ENCODE data around the gene CASP5. TPM values are rescaled to one million over a fixed set of nuclear protein-coding genes. Genes with fewer than 3 reads are reported as not detected.
"Not testable (repeated sequence)": the region's sequence is repeated elsewhere in the genome, so short reads cannot be mapped to it uniquely, and the experiment has no call there.

CASP5 gene
- total RNA-seq, result not detected
- long read RNA-seq, result 0 reads

GRCh38 chr11:105023003-105023402, at the start of gene CASP5:
CASP5 (minus strand) TSS chr11:105023168; CDS start chr11:105023136, 32 bp downstream.
- no peak for ATAC-seq
- intact Hi-C loops (cut with DNase I), result no loop called here
- DNase-seq (ENCODE audit: missing footprints), result no peak

- DNase-seq (ENCODE audit: missing footprints); intact Hi-C loops (cut with DNase I); ATAC-seq: not testable (repeated sequence)
Measured at GRCh38 chr11:105072080-105072479, 49.1 kb upstream of the CASP5 start.

- intact Hi-C loops (cut with DNase I), result no loop called here
- no peak for ATAC-seq
- no peak for DNase-seq (ENCODE audit: missing footprints)
Measured at GRCh38 chr11:105071089-105071732, 48.2 kb upstream of the CASP5 start.

GRCh38 chr11:105070306-105070705, 47.3 kb upstream of the CASP5 start:
- DNase-seq (ENCODE audit: missing footprints), result no peak
- no peak for ATAC-seq
- intact Hi-C loops (cut with DNase I), result no loop called here

- DNase-seq (ENCODE audit: missing footprints); intact Hi-C loops (cut with DNase I); ATAC-seq: not testable (repeated sequence)
Measured at GRCh38 chr11:105069749-105070148, 46.8 kb upstream of the CASP5 start.

- ATAC-seq; intact Hi-C loops (cut with DNase I); DNase-seq (ENCODE audit: missing footprints): not testable (repeated sequence)
Measured at GRCh38 chr11:105063245-105063941, 40.4 kb upstream of the CASP5 start.

GRCh38 chr11:105057432-105057831, 34.5 kb upstream of the CASP5 start:
- ATAC-seq (no peak), DNase-seq (ENCODE audit: missing footprints) (no peak)
- intact Hi-C loops (cut with DNase I), result no loop called here

- intact Hi-C loops (cut with DNase I), result no loop called here
- ATAC-seq (no peak), DNase-seq (ENCODE audit: missing footprints) (no peak)
Measured at GRCh38 chr11:105056446-105056845, 33.5 kb upstream of the CASP5 start.

- ATAC-seq (no peak), DNase-seq (ENCODE audit: missing footprints) (no peak)
- intact Hi-C loops (cut with DNase I), result no loop called here
Measured at GRCh38 chr11:105054723-105055493, 31.9 kb upstream of the CASP5 start.

- no peak for DNase-seq (ENCODE audit: missing footprints)
- intact Hi-C loops (cut with DNase I), result no loop called here
- ATAC-seq, result no peak
Measured at GRCh38 chr11:105052487-105052886, 29.5 kb upstream of the CASP5 start.

GRCh38 chr11:105051559-105051958, 28.6 kb upstream of the CASP5 start:
- intact Hi-C loops (cut with DNase I), result no loop called here
- DNase-seq (ENCODE audit: missing footprints) (no peak), ATAC-seq (no peak)

- DNase-seq (ENCODE audit: missing footprints) (no peak), ATAC-seq (no peak)
- intact Hi-C loops (cut with DNase I), result no loop called here
Measured at GRCh38 chr11:105049481-105049880, 26.5 kb upstream of the CASP5 start.

GRCh38 chr11:105046898-105047579, 24.1 kb upstream of the CASP5 start:
- peak; percentile 34 for ATAC-seq
- no peak for DNase-seq (ENCODE audit: missing footprints)
- intact Hi-C loops (cut with DNase I), result no loop called here

GRCh38 chr11:105045676-105046296, 22.8 kb upstream of the CASP5 start:
- no peak for DNase-seq (ENCODE audit: missing footprints)

GRCh38 chr11:105044557-105045524, 21.9 kb upstream of the CASP5 start, which contains the start of gene CARD16:
CARD16 (minus strand) TSS chr11:105045335; CDS start chr11:105045297, 38 bp downstream.
- intact Hi-C loops (cut with DNase I); DNase-seq (ENCODE audit: missing footprints): not testable (repeated sequence)
- ATAC-seq, result peak; percentile 78

More at GRCh38 chr11:105045676-105046296, 22.8 kb upstream of the CASP5 start:
- intact Hi-C loops (cut with DNase I), result no loop called here
- no peak for ATAC-seq

- DNase-seq (ENCODE audit: missing footprints) (no peak), ATAC-seq (no peak)
Measured at GRCh38 chr11:105042178-105042577, 19.2 kb upstream of the CASP5 start.

GRCh38 chr11:105040703-105041102, 17.7 kb upstream of the CASP5 start:
- ATAC-seq (no peak), DNase-seq (ENCODE audit: missing footprints) (no peak)
- intact Hi-C loops (cut with DNase I), result no loop called here

More at GRCh38 chr11:105042178-105042577, 19.2 kb upstream of the CASP5 start:
- intact Hi-C loops (cut with DNase I), result no loop called here

Measured in Right ventricle myocardium inferior (tissue), 1 donor.